HG02588 (cell line): ENCODE measurements around the gene PAIP2.
"Not testable (repeated sequence)": the region's sequence is repeated elsewhere in the genome, so short reads cannot be mapped to it uniquely, and the experiment has no call there.

Experiments
- ATAC-seq: cut with Tn5 transposase; IDR thresholded peaks from one replicate; pipeline ENCODE4 v1.9.1; 2021; ENCODE audit warnings: mild to moderate bottlenecking, moderate library complexity; ENCODE audit not compliant: unreplicated experiment

PAIP2 gene

GRCh38 chr5:139341689-139342422 is at the start of gene PAIP2:
TSS of gene PAIP2 (plus strand) at chr5:139341854. CDS start at chr5:139363785, 21,931 bp downstream.
- peak; percentile 95 for ATAC-seq

DNA sequence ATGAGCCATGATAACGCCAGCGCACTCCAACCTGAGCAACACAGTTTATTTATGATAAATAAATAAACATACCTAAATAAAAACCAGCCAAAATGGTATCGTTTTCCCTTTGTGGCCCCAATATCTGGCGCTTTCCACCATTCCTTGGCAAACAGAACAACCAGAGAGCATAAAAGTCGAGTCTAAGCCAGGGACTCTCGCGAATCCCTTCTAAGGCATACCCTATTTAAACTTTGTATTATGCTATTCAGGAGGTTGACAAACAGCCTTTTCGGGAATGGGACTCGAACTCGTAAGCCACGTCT is 48.5 kb upstream of the PAIP2 start:
- ATAC-seq: no peak

- peak; percentile 73 for ATAC-seq
Observed at GRCh38 chr5:139293507-139294373, 47.9 kb upstream of the PAIP2 start, which contains the start of gene MATR3. TSS of gene MATR3 (plus strand) at chr5:139293740. CDS start at chr5:139307416, 13,676 bp downstream.

GRCh38 chr5:139294374-139295165 is 47.1 kb upstream of the PAIP2 start:
- peak; percentile 33 for ATAC-seq

GRCh38 chr5:139295346-139296057 is 46.2 kb upstream of the PAIP2 start:
- ATAC-seq: no peak

DNA sequence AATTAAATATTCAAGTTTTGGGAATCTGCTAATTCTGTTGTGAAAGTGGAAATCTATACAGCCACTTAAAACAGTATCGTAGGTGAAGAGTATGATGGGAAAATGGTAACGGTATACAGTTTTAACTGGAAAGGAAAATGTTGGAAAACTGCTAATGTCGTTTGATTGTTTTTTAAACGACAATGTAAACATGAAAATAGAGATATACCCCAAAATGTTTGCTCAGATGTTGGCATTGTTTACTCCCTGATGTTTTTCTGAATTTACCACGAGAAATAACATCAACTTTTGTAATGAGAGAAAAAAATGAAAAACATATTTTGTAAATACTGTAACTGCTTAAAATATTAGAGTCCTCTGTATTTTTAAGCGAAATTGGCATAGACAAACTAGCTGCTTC is 45.5 kb upstream of the PAIP2 start:
- ATAC-seq: no peak

- ATAC-seq: no peak
Observed at GRCh38 chr5:139296862-139297326, 44.8 kb upstream of the PAIP2 start.

DNA sequence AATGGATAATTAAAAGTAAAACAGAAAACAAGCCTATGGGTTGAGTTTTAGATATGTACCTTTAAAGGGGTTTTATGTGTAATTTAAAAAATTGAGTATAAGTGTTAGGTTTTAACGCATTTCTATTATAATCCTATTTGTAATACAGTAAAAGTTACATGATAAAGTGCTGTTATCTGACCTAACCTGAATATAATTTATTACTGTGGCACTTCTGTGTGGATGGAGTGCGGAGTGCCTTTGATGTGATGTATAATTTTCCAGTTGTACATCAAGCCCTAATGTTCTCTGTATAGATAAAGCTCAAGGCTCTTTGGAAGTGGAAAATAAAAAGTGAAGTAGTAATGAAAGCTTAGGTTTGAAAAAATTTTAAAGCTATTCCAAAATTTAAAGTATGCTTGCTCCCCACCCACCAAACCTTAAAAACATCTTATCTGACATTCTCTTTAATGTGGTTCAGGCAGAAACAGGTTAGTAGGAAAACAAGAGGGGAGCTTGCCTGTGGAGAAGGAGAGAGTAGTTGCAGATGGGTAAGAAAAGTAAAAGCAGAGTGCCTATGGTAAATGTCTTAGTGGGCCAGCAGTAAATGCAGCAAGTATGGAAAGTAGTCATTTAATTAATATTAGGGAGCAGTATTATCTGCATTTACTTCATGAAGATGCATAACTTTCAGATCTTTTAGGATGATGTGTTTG is 44.1 kb upstream of the PAIP2 start:
- no peak for ATAC-seq

DNA sequence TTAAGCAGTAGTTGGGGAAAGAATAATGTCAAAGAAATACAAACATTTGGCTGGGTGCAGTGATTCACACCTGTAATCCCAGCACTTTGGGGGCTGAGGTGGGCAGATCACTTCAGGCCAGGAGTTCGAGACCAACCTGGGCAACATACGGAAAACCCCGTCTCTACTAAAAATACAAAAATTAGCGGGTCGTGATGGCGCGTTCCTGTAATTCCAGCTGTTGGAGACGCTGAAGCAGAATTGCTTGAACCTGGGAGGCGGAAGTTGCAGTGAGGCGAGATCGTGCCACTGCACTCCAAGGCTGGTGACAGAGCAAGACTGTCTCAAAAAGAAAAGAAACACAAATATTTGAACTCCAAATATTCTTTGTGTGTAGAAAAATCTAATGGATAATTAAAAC is 43.4 kb upstream of the PAIP2 start:
- ATAC-seq: no peak

- no peak for ATAC-seq
Observed at GRCh38 chr5:139299486-139299885, 42.2 kb upstream of the PAIP2 start.

DNA sequence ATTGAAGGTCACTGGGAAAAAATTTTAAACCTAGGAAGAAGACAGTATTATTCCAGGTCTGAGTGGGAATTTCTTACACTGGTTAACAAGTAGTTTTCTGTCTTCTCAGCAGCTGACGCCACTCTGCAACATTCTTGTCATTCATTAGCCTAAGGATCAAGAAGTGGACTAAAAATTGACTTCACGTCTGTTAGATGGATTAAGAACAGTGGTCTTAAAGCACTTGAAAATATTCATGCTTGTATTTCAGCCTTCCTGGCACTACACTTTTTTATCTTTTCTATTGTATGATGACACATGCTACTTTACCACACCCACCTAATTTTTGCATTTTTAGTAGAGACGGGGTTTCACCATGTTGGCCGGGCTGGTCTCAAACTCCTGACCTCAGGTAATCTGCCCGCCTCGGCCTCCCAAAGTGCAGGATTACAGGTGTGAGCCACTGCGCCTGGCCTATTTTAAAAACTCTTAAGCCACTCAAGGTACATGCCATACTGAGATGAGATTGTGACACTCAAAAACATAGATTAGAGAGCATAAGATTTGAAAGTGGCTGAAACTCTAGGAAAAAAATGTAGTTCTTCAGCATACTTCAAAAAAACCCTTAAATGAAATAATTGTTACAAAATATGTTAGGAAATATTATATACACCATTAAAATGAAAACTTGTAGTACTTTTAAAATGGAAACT is 39.7 kb upstream of the PAIP2 start:
- ATAC-seq: no peak

DNA sequence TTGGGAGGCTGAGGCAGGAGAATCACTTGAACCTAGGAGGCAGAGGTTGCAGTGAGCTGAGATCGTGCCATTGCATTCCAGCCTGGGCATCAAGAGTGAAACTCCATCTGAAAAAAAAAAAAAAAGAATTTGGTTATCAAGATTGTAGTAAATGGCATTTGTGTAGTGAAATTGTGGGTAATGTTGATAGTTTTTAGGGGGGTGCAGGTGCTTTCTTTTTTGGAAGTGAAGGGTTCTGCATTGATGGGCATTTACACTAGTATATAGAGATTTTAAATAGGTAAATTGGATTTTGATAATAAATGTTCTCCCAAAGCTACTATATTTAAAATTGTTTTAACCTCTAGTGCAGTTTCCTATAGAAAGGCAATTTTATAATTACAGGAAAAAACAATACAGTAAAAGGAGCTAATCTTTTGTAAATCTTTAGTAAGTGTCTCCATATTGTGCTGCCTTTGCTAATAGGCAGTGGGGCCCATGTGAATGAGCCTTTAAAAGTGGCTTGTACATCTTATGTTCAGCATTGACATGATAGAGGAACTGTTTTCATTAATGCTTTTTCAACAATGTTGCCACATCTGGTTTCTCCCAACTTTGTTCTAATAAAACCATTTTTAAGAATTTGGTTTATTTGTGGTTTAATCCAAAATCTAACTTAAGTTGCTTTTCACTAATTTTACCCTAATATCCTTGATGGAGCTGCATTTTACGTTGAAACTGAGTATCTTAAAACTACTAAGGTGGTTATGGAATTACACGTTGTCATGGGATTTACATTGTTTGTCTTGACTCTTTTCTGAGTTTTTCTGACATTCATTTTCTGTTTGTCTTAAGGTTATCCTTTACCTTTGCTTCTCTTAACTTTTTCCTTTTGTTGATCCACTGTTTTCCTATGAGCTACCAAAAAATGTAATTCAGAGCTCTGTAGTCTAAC is 37.0 kb upstream of the PAIP2 start:
- ATAC-seq: no peak

DNA sequence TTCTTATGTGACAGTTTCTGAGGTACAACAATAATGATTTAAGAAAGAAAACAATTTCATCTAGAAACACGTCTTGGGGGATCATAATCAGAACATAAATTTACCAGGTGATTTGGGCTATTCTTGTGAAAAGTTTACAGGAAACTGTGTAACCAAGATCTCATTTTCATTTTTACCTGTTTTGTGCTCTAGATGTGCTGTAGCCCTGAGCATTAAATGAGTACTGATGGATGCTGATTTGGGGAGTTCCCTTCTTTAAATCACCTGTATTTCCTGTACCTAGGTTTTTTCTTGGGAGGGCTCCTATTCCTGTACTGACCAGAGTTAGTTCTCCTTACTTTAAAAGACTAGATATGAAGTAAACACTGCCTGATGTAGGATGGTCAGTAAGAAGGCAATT is 35.5 kb upstream of the PAIP2 start:
- ATAC-seq: no peak

GRCh38 chr5:139306628-139307379 is 34.9 kb upstream of the PAIP2 start:
- no peak for ATAC-seq

GRCh38 chr5:139308797-139309196 is 32.9 kb upstream of the PAIP2 start:
- no peak for ATAC-seq

GRCh38 chr5:139310715-139311186 is 30.9 kb upstream of the PAIP2 start:
- ATAC-seq: not testable (repeated sequence)

DNA sequence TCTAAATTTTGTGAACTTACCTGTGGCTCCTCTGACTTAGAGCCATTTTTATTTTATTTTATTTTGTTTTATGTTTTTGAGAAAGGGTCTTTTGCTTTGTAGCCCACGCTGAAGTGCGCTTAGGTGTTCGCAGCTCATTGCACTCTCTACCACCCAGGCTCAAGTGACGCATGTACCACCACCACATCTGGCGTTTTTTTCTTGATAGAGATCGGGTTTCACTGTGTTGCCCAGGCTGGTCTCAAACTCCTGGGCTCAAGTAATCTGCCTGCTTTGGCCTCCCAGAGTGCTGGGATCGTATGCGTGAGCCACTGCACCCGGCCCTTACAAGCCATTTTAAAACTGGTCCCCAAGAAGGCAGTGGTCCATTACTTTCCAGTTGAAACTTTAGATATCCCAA is 29.6 kb upstream of the PAIP2 start:
- ATAC-seq: no peak
